ENCODE measurements around the gene TBCA.

GRCh38 chr5:77683171-77683732 lies 92.9 kb downstream of the TBCA start:
- no peak for TF ChIP-seq CTCF (IDR thresholded peaks at IDR 0.05)
- no peak for TF ChIP-seq POLR2A (IDR thresholded peaks at IDR 0.05)
